Measurements from ENCODE around the gene ZXDC.

ZXDC gene

GRCh38 chr3:126417515-126417914 lies 58.2 kb downstream of the ZXDC start:
- in situ Hi-C loops (cut with HindIII; ENCODE audit: low sequenced_read_pairs) = no loop called here
- TF ChIP-seq CTCF (IDR thresholded peaks at IDR 0.05; ENCODE audit: low read depth, low read length) = no peak
- DNase-seq (ENCODE audit: low read depth, low spot score) = no peak
- H3K4me3 ChIP-seq (ENCODE audit: low read depth, low read length) = no peak overlapping the region

- in situ Hi-C loops (cut with HindIII; ENCODE audit: low sequenced_read_pairs) = no loop called here
- DNase-seq (ENCODE audit: low read depth, low spot score) = no peak
These were observed 58.7 kb downstream of the ZXDC start for GRCh38 chr3:126416943-126417342.

GRCh38 chr3:126415661-126416591 lies 59.8 kb downstream of the ZXDC start:
- in situ Hi-C loops (cut with HindIII; ENCODE audit: low sequenced_read_pairs) = no loop called here
- DNase-seq (ENCODE audit: low read depth, low spot score) = no peak
- no peak for TF ChIP-seq CTCF (IDR thresholded peaks at IDR 0.05; ENCODE audit: low read depth, low read length)
- no peak overlapping the region for H3K4me3 ChIP-seq (ENCODE audit: low read depth, low read length)

More at GRCh38 chr3:126416943-126417342, 58.7 kb downstream of the ZXDC start:
- no peak for TF ChIP-seq CTCF (IDR thresholded peaks at IDR 0.05; ENCODE audit: low read depth, low read length)
- H3K4me3 ChIP-seq (ENCODE audit: low read depth, low read length) = no peak overlapping the region

- TF ChIP-seq CTCF (IDR thresholded peaks at IDR 0.05; ENCODE audit: low read depth, low read length) = no peak
- in situ Hi-C loops (cut with HindIII; ENCODE audit: low sequenced_read_pairs) = no loop called here
- no peak for DNase-seq (ENCODE audit: low read depth, low spot score)
- no peak overlapping the region for H3K4me3 ChIP-seq (ENCODE audit: low read depth, low read length)
These were observed 60.6 kb downstream of the ZXDC start for GRCh38 chr3:126414961-126415660.

GRCh38 chr3:126414406-126414805 lies 61.3 kb downstream of the ZXDC start:
- TF ChIP-seq CTCF (IDR thresholded peaks at IDR 0.05; ENCODE audit: low read depth, low read length) = no peak

GRCh38 chr3:126413693-126414080 lies 62.0 kb downstream of the ZXDC start:
- TF ChIP-seq CTCF (IDR thresholded peaks at IDR 0.05; ENCODE audit: low read depth, low read length) = no peak
- DNase-seq (ENCODE audit: low read depth, low spot score) = no peak
- in situ Hi-C loops (cut with HindIII; ENCODE audit: low sequenced_read_pairs) = no loop called here
- H3K4me3 ChIP-seq (ENCODE audit: low read depth, low read length) = no peak overlapping the region

More at GRCh38 chr3:126414406-126414805, 61.3 kb downstream of the ZXDC start:
- in situ Hi-C loops (cut with HindIII; ENCODE audit: low sequenced_read_pairs) = no loop called here
- H3K4me3 ChIP-seq (ENCODE audit: low read depth, low read length) = no peak overlapping the region
- DNase-seq (ENCODE audit: low read depth, low spot score) = no peak

Data from astrocyte of the spinal cord (primary cell).